Measurements from ENCODE around the gene COG2. TPM values are rescaled to one million over a fixed set of nuclear protein-coding genes. Genes with fewer than 3 reads are reported as not detected.

Gene COG2
- total and polyA plus RNA-seq, 2 of the 8 experiments (the other 6 are each of a cell fraction or from before 2014, with no cell fraction given): 10.3 to 36.7 TPM

DNA sequence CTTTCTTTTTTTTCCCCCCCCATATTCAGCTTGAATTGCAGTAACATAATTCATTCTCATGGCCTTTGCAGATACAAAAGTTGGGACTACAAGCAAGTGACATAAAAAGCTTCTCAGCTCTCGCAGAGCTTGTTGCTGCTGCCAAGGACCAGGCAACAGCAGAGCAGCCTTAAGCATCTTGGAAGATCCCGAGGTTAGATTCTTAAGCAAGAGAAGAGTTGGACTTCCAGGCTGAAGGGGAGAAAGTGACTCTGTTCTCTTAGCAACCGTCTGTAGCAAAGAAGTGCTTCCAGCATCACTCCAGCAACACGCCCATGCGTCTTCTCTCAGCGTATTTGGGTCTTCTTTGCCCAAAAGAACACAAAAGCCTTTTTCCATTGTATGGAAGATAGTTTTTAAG is 50.9 kb downstream of the COG2 start:
- DNase-seq (ENCODE audit: low read depth in 1 of 2, low spot score in 2 of 2) (no peak), FAIRE-seq (no peak)
- ChIA-PET CTCF (ENCODE audit: partially characterized antibody) (interaction anchor here (1.1 to 1.3 kb wide), 2 partner anchors 30 to 50 kb away, joined by 3 read pairs; no protein-coding TSS in a partner anchor), POLR2A (ENCODE audit: partially characterized antibody) (no interaction called here)
- no peak overlapping the region for H2AK5ac ChIP-seq (ENCODE audit: low read depth, low read length)
- H3K4me2 ChIP-seq (ENCODE audit: insufficient read depth in 1 of 2, low read depth in 2 of 2, low read length in 2 of 2): no peak overlapping the region
- H3K4ac ChIP-seq (replicated peaks; ENCODE audit: insufficient read length, low read depth, low read length): no peak overlapping the region
- no peak overlapping the region for H3K4me3 ChIP-seq (ENCODE audit: extremely low read depth in 1 of 4, insufficient read depth in 2 of 4, low read depth in 3 of 4, low read length in 4 of 4)
- no peak overlapping the region for H3K56ac ChIP-seq (replicated peaks; ENCODE audit: insufficient read length, low read depth, low read length)
- no peak overlapping the region for H2BK120ac ChIP-seq (replicated peaks; ENCODE audit: low read depth, low read length)
- no peaks in the 10 kb centered on the region for H3K23me2 ChIP-seq (ENCODE audit: low read depth, low read length)
- no peak overlapping the region for H4K8ac ChIP-seq (ENCODE audit: extremely low read depth, insufficient read depth, low read length)
- no peaks in the 10 kb centered on the region for H4K20me1 ChIP-seq (replicated peaks in 1 of 2; ENCODE audit: control insufficient read depth in 1 of 2, insufficient read depth in 2 of 2, low read length in 2 of 2)
- H2BK5ac ChIP-seq (ENCODE audit: low read depth, low read length): no peak overlapping the region
- no peak overlapping the region for H3K18ac ChIP-seq (ENCODE audit: extremely low read depth, low read length)
- H3K27me3 ChIP-seq (replicated peaks in 1 of 4; ENCODE audit: control insufficient read depth in 3 of 4, extremely low read depth in 1 of 4, insufficient read depth in 3 of 4, low read length in 3 of 4): no peaks in the 10 kb centered on the region
- no peak overlapping the region for H4K5ac ChIP-seq (ENCODE audit: insufficient read length, low read depth, low read length)
- no peak overlapping the region for H2BK15ac ChIP-seq (ENCODE audit: low read length)
- peaks cover 0 to 8% (median 1%) of the 10 kb centered on the region in 4 experiments; a peak in 1 of 7 replicates for H3K4me1 ChIP-seq (replicated peaks in 1 of 4; ENCODE audit: control insufficient read depth in 3 of 4, insufficient read depth in 4 of 4, low read length in 3 of 4)
- H3K14ac ChIP-seq (ENCODE audit: insufficient read length): no peak overlapping the region
- H2AFZ ChIP-seq (ENCODE audit: low read length): no peak overlapping the region
- no peak overlapping the region for H3K23ac ChIP-seq (ENCODE audit: insufficient read length)
- peaks cover 9 to 49% (median 27%) of the 10 kb centered on the region in 4 experiments; a peak in 7 of 8 replicates for H3K36me3 ChIP-seq (ENCODE audit: control insufficient read depth in 2 of 4, insufficient read depth in 4 of 4, low read length in 3 of 4)
- H3K9me3 ChIP-seq (ENCODE audit: insufficient read depth in 2 of 2, low read depth in 1 of 2, low read length in 1 of 2): no peaks in the 10 kb centered on the region
- H2BK20ac ChIP-seq (ENCODE audit: low read length): no peak overlapping the region
- H4K91ac ChIP-seq (replicated peaks; ENCODE audit: insufficient read length, low read length): no peak overlapping the region
- no peak overlapping the region for H2BK12ac ChIP-seq (ENCODE audit: low read depth, low read length)
- 91% methylated on average over 6 of the region's 6 CpGs; no CpG with 5 or more reads in 1 of the 2 experiments for WGBS, 2 experiments (ENCODE audit: extremely low coverage in 1 of 2, insufficient coverage in 1 of 2, insufficient read length in 1 of 2, insufficient replicate concordance in 2 of 2, low coverage in 1 of 2, low lambda C conversion rate in 2 of 2, missing lambda C conversion rate in 1 of 2)
- H3K27ac ChIP-seq (ENCODE audit: low read depth, low read length): no peak overlapping the region
- H3K9ac ChIP-seq (replicated peaks in 1 of 4; ENCODE audit: extremely low read depth in 1 of 4, low read depth in 3 of 4, low read length in 3 of 4): no peak overlapping the region
- no peaks in the 10 kb centered on the region for H3K79me1 ChIP-seq (ENCODE audit: low read depth, low read length)
- TF ChIP-seq POU5F1 (IDR thresholded peaks at IDR 0.05; ENCODE audit: low read depth, low read length) (no peak), ZNF274 (IDR thresholded peaks at IDR 0.05; ENCODE audit: borderline replicate concordance, extremely low read depth, low read length) (no peak), NANOG (IDR thresholded peaks at IDR 0.05; ENCODE audit: insufficient read depth, low read depth, low read length, poor library complexity, severe bottlenecking) (no peak), RNF2 (IDR thresholded peaks at IDR 0.05; ENCODE audit: borderline replicate concordance, low read depth, low read length, missing control alignments, poor library complexity, severe bottlenecking) (no peak), KDM5A (IDR thresholded peaks at IDR 0.05; ENCODE audit: low read length) (no peak), PHF8 (conservative IDR thresholded peaks at IDR 0.05; ENCODE audit: low read depth, low read length) (no peak), SUZ12 (IDR thresholded peaks at IDR 0.05; ENCODE audit: low read length) (no peak), SIN3A (conservative IDR thresholded peaks at IDR 0.05 in 1 of 2, IDR thresholded peaks at IDR 0.05 in 1 of 2; ENCODE audit: low read depth in 1 of 2, low read length in 2 of 2) (no peak), HDAC6 (IDR thresholded peaks at IDR 0.05; ENCODE audit: low read depth, low read length) (no peak)
- H3K79me2 ChIP-seq (ENCODE audit: control insufficient read depth in 1 of 2, insufficient read depth in 2 of 2, low read length in 2 of 2): no peaks in the 10 kb centered on the region

Measured in H1 (cell line).